Suprapubic skin (tissue), 4 donors: ENCODE results near the gene RCC2. TPM values are rescaled to one million over a fixed set of nuclear protein-coding genes. Genes with fewer than 3 reads are reported as not detected.

Experiments used
- DNase-seq, 2 donors: peaks; one replicate each; pipeline ENCODE4 v3.0.0-alpha.2; 2019; ENCODE audit warnings: low spot score in 2 of 2
- H3K27ac ChIP-seq: fragments of 200-600 bp; sonication (generic); one replicate; pipeline ENCODE4 v1.5.1; 2019
- H3K27me3 ChIP-seq: fragments of 200-600 bp; sonication (generic); one replicate; pipeline ENCODE4 v1.5.1; 2019
- H3K36me3 ChIP-seq: fragments of 200-600 bp; sonication (generic); one replicate; pipeline ENCODE4 v1.5.1; 2019
- H3K4me1 ChIP-seq: fragments of 200-600 bp; sonication (generic); one replicate; pipeline ENCODE4 v1.5.1; 2019
- H3K4me3 ChIP-seq: fragments of 200-600 bp; sonication (generic); one replicate; pipeline ENCODE4 v1.5.1; 2019; ENCODE audit warnings: mild to moderate bottlenecking
- H3K9me3 ChIP-seq: fragments of 200-600 bp; sonication (generic); one replicate; pipeline ENCODE4 v1.5.1; 2019
- EP300 ChIP-seq: sonication (generic); formaldehyde crosslinking; IDR thresholded peaks from one replicate; pipeline ENCODE4 v1.6.1; 2017; ENCODE audit warnings: antibody characterized with exemption
- POLR2A ChIP-seq, 2 donors: fragments of 450-650 bp; IDR thresholded peaks; one replicate each; pipeline ENCODE4 v1.6.1; 2017; ENCODE audit warnings: antibody characterized with exemption in 2 of 2, mild to moderate bottlenecking in 2 of 2, moderate library complexity in 2 of 2
- POLR2AphosphoS5 ChIP-seq, 3 donors: sonication (generic); formaldehyde crosslinking; IDR thresholded peaks; one replicate each; pipeline ENCODE4 v1.6.1; 2017; ENCODE audit warnings: antibody characterized with exemption in 3 of 3
- WGBS: methylation state at CpG from one replicate; pipeline ENCODE4 v1.1.5; 2018; 5-methylcytosine and 5-hydroxymethylcytosine counted together
- total RNA-seq, 4 donors: library from RNA; depleted of rRNA; stranded (reverse); fragments of >200 nt; gene quantifications; one replicate each; pipeline ENCODE4 v1.1.0, GENCODE V29; 2016
- TF ChIP-seq, protein P1 (sequence below), 2 donors: fragments of 200-600 bp in 1 of 2; fragments of 450-650 bp in 1 of 2; sonication (generic) in 1 of 2; IDR thresholded peaks; one replicate each; pipeline ENCODE4 v1.5.1; 2016 to 2019; ENCODE audit warnings: antibody characterized with exemption in 2 of 2, mild to moderate bottlenecking in 1 of 2, moderate library complexity in 1 of 2

RCC2 gene
- total RNA-seq, 4 donors from 2014 or later: 68.7 to 86.3 (median 74.5) TPM

DNA sequence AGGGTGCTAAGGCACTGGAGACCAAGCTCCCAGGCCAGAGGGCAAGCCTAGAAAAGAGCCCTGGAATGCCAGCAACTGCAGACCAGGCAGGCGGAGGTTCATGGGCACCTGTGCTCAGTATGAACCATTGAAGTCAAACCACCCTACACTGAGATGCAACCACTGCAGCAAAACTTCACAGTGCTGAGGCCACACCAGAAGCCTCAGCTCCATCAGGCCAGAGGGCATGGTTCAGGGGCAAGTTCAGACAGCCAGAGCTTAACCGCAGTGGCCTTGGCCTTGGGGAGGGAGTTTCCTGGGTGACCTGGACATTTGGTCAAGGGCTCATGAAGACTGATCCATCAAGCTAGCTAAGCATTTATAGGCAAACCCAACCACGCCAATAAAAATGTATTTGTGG, 7.1 kb downstream of the RCC2 start:
- WGBS: 94% methylated on average over 3 of the region's 3 CpGs
- H3K27ac ChIP-seq: no peak overlapping the region
- peaks cover 37% of the 10 kb centered on the region for H3K4me1 ChIP-seq
- no peak for DNase-seq
- H3K4me3 ChIP-seq: no peak overlapping the region
- H3K27me3 ChIP-seq: no peaks in the 10 kb centered on the region
- no peaks in the 10 kb centered on the region for H3K9me3 ChIP-seq
- peaks cover 31% of the 10 kb centered on the region for H3K36me3 ChIP-seq
- TF ChIP-seq POLR2AphosphoS5 (IDR thresholded peaks at IDR 0.05): no peak
- TF ChIP-seq POLR2A (IDR thresholded peaks at IDR 0.05): no peak
- TF ChIP-seq EP300: no peak
- TF ChIP-seq, protein P1, sequence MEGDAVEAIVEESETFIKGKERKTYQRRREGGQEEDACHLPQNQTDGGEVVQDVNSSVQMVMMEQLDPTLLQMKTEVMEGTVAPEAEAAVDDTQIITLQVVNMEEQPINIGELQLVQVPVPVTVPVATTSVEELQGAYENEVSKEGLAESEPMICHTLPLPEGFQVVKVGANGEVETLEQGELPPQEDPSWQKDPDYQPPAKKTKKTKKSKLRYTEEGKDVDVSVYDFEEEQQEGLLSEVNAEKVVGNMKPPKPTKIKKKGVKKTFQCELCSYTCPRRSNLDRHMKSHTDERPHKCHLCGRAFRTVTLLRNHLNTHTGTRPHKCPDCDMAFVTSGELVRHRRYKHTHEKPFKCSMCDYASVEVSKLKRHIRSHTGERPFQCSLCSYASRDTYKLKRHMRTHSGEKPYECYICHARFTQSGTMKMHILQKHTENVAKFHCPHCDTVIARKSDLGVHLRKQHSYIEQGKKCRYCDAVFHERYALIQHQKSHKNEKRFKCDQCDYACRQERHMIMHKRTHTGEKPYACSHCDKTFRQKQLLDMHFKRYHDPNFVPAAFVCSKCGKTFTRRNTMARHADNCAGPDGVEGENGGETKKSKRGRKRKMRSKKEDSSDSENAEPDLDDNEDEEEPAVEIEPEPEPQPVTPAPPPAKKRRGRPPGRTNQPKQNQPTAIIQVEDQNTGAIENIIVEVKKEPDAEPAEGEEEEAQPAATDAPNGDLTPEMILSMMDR (IDR thresholded peaks at IDR 0.05): no peak

DNA sequence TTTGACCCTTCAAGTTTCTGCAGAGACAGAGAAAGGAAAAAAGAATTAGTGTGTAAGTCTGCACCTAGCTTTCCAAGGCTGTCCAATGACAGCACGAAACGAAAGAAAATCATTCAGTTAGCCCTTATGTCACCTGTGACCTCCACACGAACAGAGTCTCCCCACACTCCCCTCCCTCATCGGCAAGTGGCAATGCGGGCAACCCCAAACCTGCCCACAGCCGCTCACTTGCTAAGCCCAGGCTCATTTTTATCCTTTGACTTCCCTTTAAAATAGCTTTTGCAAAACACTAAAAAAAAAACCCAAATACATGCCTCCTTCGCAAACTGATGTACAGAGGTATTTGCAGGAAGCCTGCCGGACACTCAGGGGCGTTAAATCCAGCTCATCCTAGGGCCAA, 10.3 kb downstream of the RCC2 start:
- peaks cover 55% of the 10 kb centered on the region for H3K36me3 ChIP-seq
- 91% methylated on average over 9 of the region's 9 CpGs for WGBS
- no peak overlapping the region for H3K4me3 ChIP-seq
- peaks cover 15% of the 10 kb centered on the region for H3K4me1 ChIP-seq
- H3K27ac ChIP-seq: no peak overlapping the region
- no peaks in the 10 kb centered on the region for H3K9me3 ChIP-seq
- TF ChIP-seq POLR2A (IDR thresholded peaks at IDR 0.05): no peak
- no peaks in the 10 kb centered on the region for H3K27me3 ChIP-seq
- no peak for DNase-seq

DNA sequence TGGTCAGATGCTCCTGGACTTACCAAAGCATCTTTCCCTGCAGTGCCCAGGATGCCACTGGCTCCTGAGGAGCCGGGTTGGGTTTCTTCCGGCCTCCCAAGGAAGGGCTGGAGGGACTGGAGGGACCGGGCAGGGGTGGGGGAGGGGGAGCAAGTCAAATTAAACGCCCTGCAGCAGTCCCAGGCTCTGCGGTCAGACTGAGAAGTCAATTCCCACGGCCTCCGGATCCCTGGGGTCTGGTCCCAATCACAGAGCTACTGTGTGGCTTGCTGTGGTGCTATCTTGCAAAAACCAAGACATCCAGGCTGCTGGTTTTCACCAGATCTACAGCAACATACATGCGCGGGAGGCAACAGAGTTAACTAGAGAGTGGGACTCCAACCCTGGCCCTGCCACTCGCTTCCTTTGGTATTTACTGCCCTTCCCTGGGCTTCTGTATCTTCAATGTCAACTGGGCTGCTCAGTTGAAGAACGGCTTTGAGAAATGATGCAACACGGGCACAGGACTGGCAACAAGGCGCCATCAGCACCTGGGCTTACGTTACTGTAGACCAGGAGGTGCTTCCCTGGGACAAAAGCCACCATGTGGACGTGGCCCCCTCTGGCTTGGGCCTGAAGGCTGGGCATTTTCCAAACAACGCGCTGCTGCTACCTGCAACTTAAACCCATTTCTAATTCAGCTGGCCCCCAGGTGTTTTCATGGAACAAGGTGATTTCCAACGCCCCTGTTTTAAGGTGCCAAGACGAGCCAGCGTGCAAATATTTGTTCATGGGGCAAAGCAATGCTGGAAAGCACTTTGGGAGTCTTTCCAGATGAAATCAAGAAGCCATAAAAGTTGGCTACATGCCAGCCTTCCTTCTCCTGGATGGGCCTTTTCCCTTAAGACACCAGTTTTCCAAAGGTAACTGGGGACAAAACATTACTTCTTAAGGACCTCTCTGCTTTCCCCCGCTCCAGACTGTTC, 11.5 kb downstream of the RCC2 start:
- peaks cover 67% of the 10 kb centered on the region for H3K36me3 ChIP-seq
- H3K9me3 ChIP-seq: no peaks in the 10 kb centered on the region
- no peak overlapping the region for H3K4me3 ChIP-seq
- DNase-seq: no peak
- WGBS: 80% methylated on average over 21 of the region's 21 CpGs
- no peak overlapping the region for H3K27ac ChIP-seq
- H3K27me3 ChIP-seq: no peaks in the 10 kb centered on the region
- TF ChIP-seq EP300 (no peak), POLR2A (IDR thresholded peaks at IDR 0.05) (no peak)
- H3K4me1 ChIP-seq: peaks cover 17% of the 10 kb centered on the region

DNA sequence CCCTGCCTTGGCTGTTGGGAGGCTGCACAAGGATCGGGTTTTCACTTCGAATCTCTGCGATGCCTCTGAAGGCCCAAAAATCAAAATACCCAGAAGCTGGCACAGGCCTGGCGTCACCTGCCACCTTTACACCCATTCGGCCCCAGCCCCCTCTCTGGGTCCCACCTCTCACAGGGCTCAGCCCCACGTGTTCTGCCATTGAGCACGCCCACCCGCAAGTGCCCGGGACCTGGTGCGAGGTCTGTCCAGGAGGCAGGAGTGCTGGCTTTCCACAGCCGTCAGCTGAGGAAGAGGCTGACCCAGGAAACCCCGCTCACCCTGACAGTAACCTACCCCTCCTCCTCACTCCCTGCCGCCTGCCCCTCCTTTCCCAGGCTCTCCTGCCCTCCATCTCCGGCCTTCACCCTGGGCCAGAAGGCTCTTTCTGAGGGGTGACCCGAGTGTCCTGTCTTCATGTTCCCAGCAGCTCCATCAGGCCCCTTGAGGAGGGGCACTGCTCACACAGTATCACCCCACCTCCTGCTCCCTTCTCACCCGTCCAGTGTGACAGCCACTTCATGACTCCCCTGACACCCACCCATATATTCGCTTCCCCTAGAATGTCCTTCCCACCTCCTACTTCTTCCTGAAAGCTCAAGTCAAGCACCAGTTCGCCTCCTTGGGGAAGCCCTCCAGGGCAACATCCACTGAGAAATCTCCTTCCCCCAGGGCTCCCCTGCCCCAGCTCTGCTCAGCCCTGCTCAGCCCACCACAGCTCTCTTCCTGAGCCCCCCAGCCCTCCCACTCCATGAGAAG, 13.5 kb downstream of the RCC2 start:
- Histone ChIP-seq H3K27ac (no peak overlapping the region), H3K27me3 (no peaks in the 10 kb centered on the region), H3K9me3 (no peaks in the 10 kb centered on the region), H3K4me1 (peaks cover 17% of the 10 kb centered on the region), H3K4me3 (no peak overlapping the region), H3K36me3 (peaks cover 78% of the 10 kb centered on the region)
- WGBS: 93% methylated on average over 18 of the region's 18 CpGs
- no peak for DNase-seq
- TF ChIP-seq POLR2A (IDR thresholded peaks at IDR 0.05) (no peak), EP300 (no peak), POLR2AphosphoS5 (IDR thresholded peaks at IDR 0.05) (no peak)
- TF ChIP-seq, protein P1 (IDR thresholded peaks at IDR 0.05): no peak

DNA sequence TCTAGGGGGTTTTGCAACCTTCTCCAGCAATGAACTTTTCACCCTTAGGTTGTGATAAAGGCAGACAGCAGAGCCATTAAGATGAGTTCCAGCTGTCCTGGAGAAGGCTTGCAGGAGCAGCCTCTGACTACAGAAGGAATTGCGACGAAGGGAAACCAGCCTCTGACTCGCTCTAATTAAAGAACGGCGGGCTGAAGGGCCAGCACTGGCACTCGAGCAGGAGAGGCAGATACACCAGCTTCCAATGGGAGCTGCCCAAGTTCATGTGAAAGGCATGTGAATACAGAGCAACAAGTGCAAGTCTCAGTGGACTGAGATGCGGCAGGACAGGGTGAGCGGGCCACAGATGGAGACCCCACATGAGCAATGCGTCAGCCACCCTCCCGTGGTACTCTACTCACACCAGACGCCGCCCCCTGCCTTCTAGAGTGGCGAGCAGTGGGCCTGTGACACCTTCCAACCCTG, 15.7 kb downstream of the RCC2 start:
- Histone ChIP-seq H3K4me1 (peaks cover 19% of the 10 kb centered on the region), H3K36me3 (peaks cover 96% of the 10 kb centered on the region), H3K27ac (no peak overlapping the region), H3K27me3 (no peaks in the 10 kb centered on the region), H3K4me3 (no peak overlapping the region), H3K9me3 (no peaks in the 10 kb centered on the region)
- no peak for TF ChIP-seq POLR2A (IDR thresholded peaks at IDR 0.05)
- TF ChIP-seq EP300: no peak
- TF ChIP-seq POLR2AphosphoS5 (IDR thresholded peaks at IDR 0.05): no peak
- TF ChIP-seq, protein P1 (IDR thresholded peaks at IDR 0.05): no peak
- no peak for DNase-seq
- 71% methylated on average over 13 of the region's 13 CpGs for WGBS

DNA sequence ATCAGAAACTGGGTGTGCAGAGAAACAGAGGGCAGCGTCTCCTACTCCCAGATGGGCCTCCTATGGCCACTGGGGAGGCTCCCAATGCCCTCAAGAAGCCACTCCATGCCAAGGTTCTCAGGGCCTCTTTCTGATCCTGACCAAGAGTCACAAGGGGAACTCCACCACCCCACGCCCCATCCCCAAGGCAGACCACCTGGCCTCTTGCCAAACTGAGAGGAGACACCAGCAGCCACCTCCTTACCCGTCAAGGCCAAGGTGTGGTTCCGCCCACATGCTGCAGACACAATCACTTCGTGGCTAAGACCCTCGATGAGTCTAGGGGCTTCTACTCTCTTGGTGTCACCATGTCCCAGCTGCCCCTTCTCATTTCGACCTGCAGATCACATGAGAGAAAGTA, 17.0 kb downstream of the RCC2 start:
- H3K27ac ChIP-seq: no peak overlapping the region
- 59% methylated on average over 7 of the region's 7 CpGs for WGBS
- DNase-seq: no peak
- TF ChIP-seq EP300 (no peak), POLR2A (IDR thresholded peaks at IDR 0.05) (no peak), POLR2AphosphoS5 (IDR thresholded peaks at IDR 0.05) (no peak)
- TF ChIP-seq, protein P1 (IDR thresholded peaks at IDR 0.05): no peak
- H3K27me3 ChIP-seq: no peaks in the 10 kb centered on the region
- no peaks in the 10 kb centered on the region for H3K9me3 ChIP-seq
- H3K4me3 ChIP-seq: no peak overlapping the region
- peaks cover 98% of the 10 kb centered on the region for H3K36me3 ChIP-seq
- peaks cover 7% of the 10 kb centered on the region for H3K4me1 ChIP-seq
